PC-3 (cell line): ENCODE results near the gene GJB5. TPM values are rescaled to one million over a fixed set of nuclear protein-coding genes. Genes with fewer than 3 reads are reported as not detected.

Source experiments
- ATAC-seq: fragments of 200-7000 bp; cut with Tn5 transposase; 2 replicates; pipeline ENCODE4 v1.9.1; 2020; ENCODE audit warnings: mild to moderate bottlenecking, moderate library complexity
- BruUV-seq: library from RNA; stranded (reverse); fragments of 400-500 nt; replicated peaks from 2 replicates; lab custom pipeline; 2021; lab: Mats Ljungman, UMichigan
- CTCF ChIA-PET: fragments of 300-600 bp; sonication (Branson Sonifier 250); formaldehyde crosslinking; loops from one replicate; lab custom pipeline; 2022; ENCODE audit warnings: antibody characterized with exemption; lab: Charles Lee
- POLR2A ChIA-PET: fragments of 300-600 bp; sonication (Branson Sonifier 250); formaldehyde crosslinking; loops from one replicate; lab custom pipeline; 2022; ENCODE audit warnings: antibody characterized with exemption; ENCODE audit not compliant: unreplicated experiment; lab: Charles Lee
- DNase-seq: peaks from one replicate; pipeline ENCODE4 v3.0.0-alpha.2; 2015
- H2AFZ ChIP-seq: fragments of 300-600 bp; sonication (generic); 2 replicates; pipeline ENCODE4 v1.6.0; 2016; ENCODE audit warnings: antibody characterized with exemption, low read length
- H3F3A ChIP-seq: fragments of 300-600 bp; sonication (generic); one replicate; pipeline ENCODE4 v1.6.0; 2017; ENCODE audit warnings: antibody characterized with exemption, low read length, control low read depth, mild to moderate bottlenecking; ENCODE audit not compliant: unreplicated experiment
- H3K27ac ChIP-seq: fragments of 300-600 bp; sonication (generic); 2 replicates; pipeline ENCODE4 v1.5.1; 2016; ENCODE audit warnings: mild to moderate bottlenecking, low read length
- H3K27me3 ChIP-seq: fragments of 300-600 bp; sonication (generic); 2 replicates; pipeline ENCODE4 v1.6.1; 2016; ENCODE audit warnings: low read length, mixed read lengths
- H3K36me3 ChIP-seq: fragments of 300-600 bp; sonication (generic); 2 replicates; pipeline ENCODE4 v1.6.1; 2016; ENCODE audit warnings: low read depth, mixed run types, low read length, mixed read lengths
- H3K4me1 ChIP-seq: fragments of 300-600 bp; sonication (generic); 2 replicates; pipeline ENCODE4 v1.5.1; 2016; ENCODE audit warnings: low read length; ENCODE audit not compliant: insufficient read depth
- H3K4me2 ChIP-seq: fragments of 300-600 bp; sonication (generic); 2 replicates; pipeline ENCODE4 v1.6.0; 2016; ENCODE audit warnings: low read length
- H3K4me3 ChIP-seq: fragments of 300-600 bp; sonication (generic); 2 replicates; pipeline ENCODE4 v1.5.1; 2016; ENCODE audit warnings: mild to moderate bottlenecking, low read length, mixed read lengths
- H3K79me2 ChIP-seq: fragments of 300-600 bp; sonication (generic); 2 replicates; pipeline ENCODE4 v1.6.1; 2017; ENCODE audit warnings: low read length, mixed read lengths
- H3K9ac ChIP-seq: fragments of 300-600 bp; sonication (generic); 2 replicates; pipeline ENCODE4 v1.6.0; 2016; ENCODE audit warnings: mild to moderate bottlenecking, low read length
- H3K9me2 ChIP-seq: fragments of 300-600 bp; sonication (generic); replicated peaks from 2 replicates; pipeline ENCODE4 v1.6.1; 2016; ENCODE audit warnings: mixed run types, low read length, mixed read lengths
- H3K9me3 ChIP-seq: fragments of 300-600 bp; sonication (generic); 2 replicates; pipeline ENCODE4 v1.6.1; 2016; ENCODE audit warnings: low read length, mixed read lengths
- H4K20me1 ChIP-seq: fragments of 300-600 bp; sonication (generic); 2 replicates; pipeline ENCODE4 v1.6.1; 2016; ENCODE audit warnings: low read length, mixed read lengths
- EZH2 ChIP-seq: fragments of 300-600 bp; sonication (generic); IDR thresholded peaks from one replicate; pipeline ENCODE4 v1.6.1; 2017; ENCODE audit warnings: antibody characterized with exemption, mild to moderate bottlenecking, low read length; ENCODE audit not compliant: unreplicated experiment
- EZH2phosphoT487 ChIP-seq: fragments of 300-600 bp; sonication (generic); IDR thresholded peaks from 2 replicates; pipeline ENCODE4 v1.6.1; 2018; ENCODE audit warnings: mild to moderate bottlenecking, antibody characterized with exemption, low read length, borderline replicate concordance
- intact Hi-C: fragments of 100-400 bp; cut with micrococcal nuclease; formaldehyde crosslinking; loops from 2 replicates; pipeline ENCODE4 v1.9.0; 2023
- total RNA-seq: library from RNA; depleted of rRNA; stranded (reverse); fragments of >200 nt; gene quantifications from 2 replicates; pipeline ENCODE4 v1.2.3, GENCODE V29; 2014
- TF ChIP-seq, protein P1 (sequence below): fragments of 300-600 bp; sonication (generic); conservative IDR thresholded peaks from 2 replicates; pipeline ENCODE4 v1.5.1; 2017; ENCODE audit warnings: antibody characterized with exemption, low read depth, mild to moderate bottlenecking, low read length

GJB5 gene
- total RNA-seq, 1 experiment from 2014 or later, result 7.2 TPM

- Histone ChIP-seq H3K9me3 (no peaks in the 10 kb centered on the region), H3K27ac (no peak overlapping the region), H3K9me2 (no peaks in the 10 kb centered on the region), H3K4me1 (peaks cover 15% of the 10 kb centered on the region), H3K9ac (no peak overlapping the region), H3F3A (no peaks in the 10 kb centered on the region), H3K4me3 (no peak overlapping the region), H3K79me2 (no peaks in the 10 kb centered on the region), H3K27me3 (no peaks in the 10 kb centered on the region), H4K20me1 (0 out of 2 replicates have a peak, but pooled peaks cover 6% of the 10 kb centered on the region), H2AFZ (no peak overlapping the region), H3K4me2 (no peak overlapping the region), H3K36me3 (peaks cover 8% of the 10 kb centered on the region)
- POLR2A ChIA-PET, result no interaction called here
- BruUV-seq, result no TSS peak
- TF ChIP-seq EZH2phosphoT487 (no peak), EZH2 (no peak)
- TF ChIP-seq, protein P1, sequence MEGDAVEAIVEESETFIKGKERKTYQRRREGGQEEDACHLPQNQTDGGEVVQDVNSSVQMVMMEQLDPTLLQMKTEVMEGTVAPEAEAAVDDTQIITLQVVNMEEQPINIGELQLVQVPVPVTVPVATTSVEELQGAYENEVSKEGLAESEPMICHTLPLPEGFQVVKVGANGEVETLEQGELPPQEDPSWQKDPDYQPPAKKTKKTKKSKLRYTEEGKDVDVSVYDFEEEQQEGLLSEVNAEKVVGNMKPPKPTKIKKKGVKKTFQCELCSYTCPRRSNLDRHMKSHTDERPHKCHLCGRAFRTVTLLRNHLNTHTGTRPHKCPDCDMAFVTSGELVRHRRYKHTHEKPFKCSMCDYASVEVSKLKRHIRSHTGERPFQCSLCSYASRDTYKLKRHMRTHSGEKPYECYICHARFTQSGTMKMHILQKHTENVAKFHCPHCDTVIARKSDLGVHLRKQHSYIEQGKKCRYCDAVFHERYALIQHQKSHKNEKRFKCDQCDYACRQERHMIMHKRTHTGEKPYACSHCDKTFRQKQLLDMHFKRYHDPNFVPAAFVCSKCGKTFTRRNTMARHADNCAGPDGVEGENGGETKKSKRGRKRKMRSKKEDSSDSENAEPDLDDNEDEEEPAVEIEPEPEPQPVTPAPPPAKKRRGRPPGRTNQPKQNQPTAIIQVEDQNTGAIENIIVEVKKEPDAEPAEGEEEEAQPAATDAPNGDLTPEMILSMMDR, result no peak
- CTCF ChIA-PET, result no interaction called here
- intact Hi-C loops, result no loop called here
- DNase-seq (no peak), ATAC-seq (no peak)
Observed at GRCh38 chr1:34790985-34791384, 36.1 kb downstream of the GJB5 start.

- H3F3A ChIP-seq, result no peaks in the 10 kb centered on the region
- TF ChIP-seq EZH2 (no peak), EZH2phosphoT487 (no peak)
- TF ChIP-seq, protein P1, result no peak
- no peak overlapping the region for H3K9ac ChIP-seq
- no peaks in the 10 kb centered on the region for H3K79me2 ChIP-seq
- no peak overlapping the region for H3K4me3 ChIP-seq
- no peak for DNase-seq
- H3K27me3 ChIP-seq, result no peaks in the 10 kb centered on the region
- no peak overlapping the region for H2AFZ ChIP-seq
- BruUV-seq, result no TSS peak
- no peaks in the 10 kb centered on the region for H4K20me1 ChIP-seq
- no peak overlapping the region for H3K27ac ChIP-seq
- intact Hi-C loops, result no loop called here
- H3K4me2 ChIP-seq, result no peak overlapping the region
- no peaks in the 10 kb centered on the region for H3K36me3 ChIP-seq
- POLR2A ChIA-PET, result no interaction called here
- ATAC-seq, result no peak
- H3K4me1 ChIP-seq, result peaks cover 4% of the 10 kb centered on the region; the same call in 1 of the 2 replicates
- no peaks in the 10 kb centered on the region for H3K9me3 ChIP-seq
- H3K9me2 ChIP-seq, result no peaks in the 10 kb centered on the region
- CTCF ChIA-PET, result no interaction called here
Observed at GRCh38 chr1:34792424-34792823, 37.6 kb downstream of the GJB5 start.

- DNase-seq (no peak), ATAC-seq (no peak)
- H3F3A ChIP-seq, result no peaks in the 10 kb centered on the region
- H4K20me1 ChIP-seq, result no peaks in the 10 kb centered on the region
- BruUV-seq, result no TSS peak
- H3K4me3 ChIP-seq, result no peak within 1 kb of the TSS
- no peak for TF ChIP-seq EZH2phosphoT487
- TF ChIP-seq, protein P1, result no peak
- no peak for TF ChIP-seq EZH2
- intact Hi-C loops, result no loop called here
- H3K36me3 ChIP-seq, result no peaks in the 10 kb centered on the region
- no peaks in the 10 kb centered on the region for H3K79me2 ChIP-seq
- no peaks in the 10 kb centered on the region for H3K9me3 ChIP-seq
- no peak within 1 kb of the TSS for H2AFZ ChIP-seq
- no peak within 1 kb of the TSS for H3K4me2 ChIP-seq
- POLR2A ChIA-PET, result no interaction called here
- CTCF ChIA-PET, result no interaction called here
- H3K9me2 ChIP-seq, result no peaks in the 10 kb centered on the region
- H3K27ac ChIP-seq, result no peak within 1 kb of the TSS
- no peak within 1 kb of the TSS for H3K9ac ChIP-seq
- no peaks in the 10 kb centered on the region for H3K27me3 ChIP-seq
- no peaks in the 10 kb centered on the region for H3K4me1 ChIP-seq
Observed at GRCh38 chr1:34792868-34793727, 38.3 kb downstream of the GJB5 start, which contains the start of gene GJA4. Gene GJA4 (plus strand): TSS chr1:34792999. CDS start chr1:34794214, 1,215 bp downstream.
